ENCODE data around the gene C1QTNF12.

Gene C1QTNF12

GRCh38 chr1:1213345-1214265 lies 32.9 kb downstream of the C1QTNF12 start, which contains the start of gene TNFRSF4:
TSS of gene TNFRSF4 (minus strand) at chr1:1214153. CDS start at chr1:1214127, 26 bp downstream.
- DNase-seq (ENCODE audit: low spot score), result no peak

DNA sequence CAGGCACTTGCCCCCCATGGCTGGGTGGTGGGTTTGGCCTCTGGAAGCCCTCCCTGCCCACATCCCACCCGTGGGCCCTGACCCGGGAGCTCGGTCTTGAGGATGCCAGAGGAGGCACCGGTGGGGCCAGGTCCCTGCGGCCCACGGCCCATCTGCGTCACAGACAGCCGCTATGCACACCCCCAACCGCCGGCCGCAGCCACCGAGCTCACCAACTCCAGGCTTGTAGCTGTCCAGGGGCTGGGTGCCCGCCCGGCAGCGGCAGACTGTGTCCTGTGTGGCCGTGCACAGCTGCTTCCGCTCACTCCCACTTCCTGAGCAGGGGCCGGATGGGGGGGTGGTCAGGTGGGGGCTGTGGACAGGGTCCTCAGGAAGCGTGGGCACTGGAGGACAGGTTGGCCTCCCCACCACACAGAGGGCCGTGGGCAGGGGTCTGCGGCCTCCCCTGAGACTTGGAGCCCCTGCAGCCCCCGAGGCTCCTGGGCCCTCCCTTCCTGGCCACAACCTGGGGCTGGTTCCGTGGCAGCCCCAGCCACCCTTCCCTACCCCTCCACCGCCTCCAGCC lies 33.7 kb downstream of the C1QTNF12 start:
- no peak for DNase-seq (ENCODE audit: low spot score)

- no peak for DNase-seq (ENCODE audit: low spot score)
These were observed 34.7 kb downstream of the C1QTNF12 start for GRCh38 chr1:1211541-1212441.

GRCh38 chr1:1210726-1211540 lies 35.6 kb downstream of the C1QTNF12 start:
- DNase-seq (ENCODE audit: low spot score), result no peak

DNA sequence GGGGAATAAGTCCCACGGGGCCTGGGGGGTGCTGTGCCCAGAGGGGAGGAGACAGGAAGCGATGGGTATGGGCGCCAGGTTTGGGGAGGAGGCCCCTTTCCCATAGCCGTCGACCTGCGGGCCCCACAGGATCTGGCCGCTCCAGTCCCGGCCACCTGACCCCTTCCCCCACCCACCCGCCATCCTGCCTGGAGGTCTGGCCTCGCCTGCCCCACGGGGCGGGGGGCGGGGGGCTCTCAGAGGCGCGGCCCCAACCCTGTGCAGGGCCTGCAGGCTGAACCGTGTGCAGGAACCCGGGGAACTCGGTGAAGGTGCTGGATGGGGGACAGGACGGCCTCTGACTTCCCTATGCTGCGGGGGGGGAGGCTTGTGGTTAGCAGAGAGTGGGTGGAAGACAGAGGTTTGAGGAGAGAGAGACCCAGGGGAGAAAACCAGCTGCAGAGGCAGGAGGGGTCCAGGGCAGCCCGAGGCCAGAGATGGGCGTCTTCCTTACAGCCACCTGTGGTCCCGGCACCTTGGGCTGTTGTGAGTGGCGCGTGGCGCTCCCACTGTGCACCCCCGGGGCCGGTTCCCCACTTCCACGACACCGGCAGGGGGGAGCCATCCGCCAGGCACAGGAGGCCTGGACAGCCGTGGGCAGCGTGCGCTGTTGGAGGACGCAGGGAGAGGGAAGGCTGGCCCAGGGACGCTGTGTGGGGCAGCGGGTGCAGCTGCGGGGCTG lies 37.6 kb downstream of the C1QTNF12 start:
- DNase-seq (ENCODE audit: low spot score), result peak; percentile 56

DNA sequence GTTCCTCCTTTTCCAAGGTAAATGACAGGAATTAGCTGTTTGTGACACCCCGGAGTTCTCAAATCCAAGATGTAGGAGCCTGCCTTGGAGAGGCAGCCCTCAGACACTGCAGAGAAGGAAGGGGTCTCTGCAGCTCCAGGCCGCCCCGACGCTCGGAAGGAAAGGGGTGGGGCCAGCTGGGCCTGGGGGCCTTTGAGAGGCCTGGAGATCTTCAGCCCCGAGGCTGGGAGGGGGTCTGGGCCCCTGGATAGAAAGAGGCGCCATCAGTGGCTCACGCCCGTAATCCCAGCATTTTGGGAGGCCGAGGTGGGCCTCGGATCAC lies 39.0 kb downstream of the C1QTNF12 start:
- no peak for DNase-seq (ENCODE audit: low spot score)

GRCh38 chr1:1206966-1207531 lies 39.5 kb downstream of the C1QTNF12 start:
- DNase-seq (ENCODE audit: low spot score), result no peak

DNA sequence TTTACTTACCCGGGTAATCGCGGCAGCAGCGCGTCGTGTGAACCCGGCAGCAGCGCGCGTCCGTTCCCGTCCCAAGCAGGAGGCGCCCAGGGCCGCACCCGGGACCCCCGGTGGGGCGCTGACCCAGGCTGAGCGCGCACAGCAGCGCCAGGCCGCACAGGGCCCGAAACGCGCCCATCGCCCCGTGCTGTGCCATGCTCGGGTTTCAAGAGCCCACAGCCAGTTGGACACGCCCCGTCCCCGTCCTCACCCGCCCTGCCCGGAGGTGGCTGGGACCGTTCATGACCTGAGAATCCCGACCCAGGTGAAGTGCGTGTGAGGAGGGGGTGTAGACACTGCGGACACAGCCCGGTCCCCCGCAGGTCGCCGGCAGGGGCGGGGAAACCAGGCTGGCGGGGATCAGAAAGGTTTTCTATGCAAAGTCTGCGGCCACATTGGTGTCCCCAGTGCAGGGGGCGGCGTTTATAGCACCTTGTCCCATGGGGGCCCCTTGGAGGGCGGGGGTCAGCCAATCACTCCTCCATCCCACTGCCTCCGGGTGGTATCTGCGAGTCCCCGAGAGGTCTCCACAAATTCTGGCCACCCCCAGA lies 40.1 kb downstream of the C1QTNF12 start, which contains the start of gene TNFRSF18:
TSS of gene TNFRSF18 (minus strand) at position 217 of the 590 bp plus-strand sequence. CDS start at position 196, 21 bp downstream.
- no peak for DNase-seq (ENCODE audit: low spot score)

DNA sequence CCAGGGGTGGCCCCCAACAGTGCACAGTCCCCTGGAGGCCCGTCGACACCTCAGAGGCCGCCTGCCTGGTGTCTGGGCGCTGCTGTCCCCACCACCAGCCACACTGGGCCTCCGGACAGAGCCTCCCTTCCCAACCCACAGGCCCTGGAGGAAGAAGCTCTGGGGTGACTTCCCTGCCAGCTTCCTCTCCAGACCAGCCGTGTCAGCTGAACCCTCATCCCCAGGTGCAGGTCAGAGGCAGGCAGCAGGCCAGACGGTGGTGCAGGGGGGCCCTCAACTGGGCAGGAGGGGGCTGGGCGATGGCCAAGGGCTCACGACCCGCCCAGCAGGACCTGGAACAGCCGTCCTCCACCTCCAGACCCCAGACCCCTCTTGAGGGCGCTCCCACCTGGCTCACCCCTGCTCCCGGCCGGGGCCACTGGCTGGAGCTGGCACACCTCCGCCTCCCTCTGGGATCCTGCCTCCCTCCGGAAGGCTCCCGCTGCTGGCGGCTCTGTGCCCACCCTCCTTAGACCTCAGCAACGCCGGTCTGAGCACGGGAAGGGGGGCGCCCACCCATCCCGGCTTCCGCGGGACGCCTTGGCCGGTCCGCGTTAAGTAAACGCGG lies 40.6 kb downstream of the C1QTNF12 start:
- DNase-seq (ENCODE audit: low spot score), result no peak

DNA sequence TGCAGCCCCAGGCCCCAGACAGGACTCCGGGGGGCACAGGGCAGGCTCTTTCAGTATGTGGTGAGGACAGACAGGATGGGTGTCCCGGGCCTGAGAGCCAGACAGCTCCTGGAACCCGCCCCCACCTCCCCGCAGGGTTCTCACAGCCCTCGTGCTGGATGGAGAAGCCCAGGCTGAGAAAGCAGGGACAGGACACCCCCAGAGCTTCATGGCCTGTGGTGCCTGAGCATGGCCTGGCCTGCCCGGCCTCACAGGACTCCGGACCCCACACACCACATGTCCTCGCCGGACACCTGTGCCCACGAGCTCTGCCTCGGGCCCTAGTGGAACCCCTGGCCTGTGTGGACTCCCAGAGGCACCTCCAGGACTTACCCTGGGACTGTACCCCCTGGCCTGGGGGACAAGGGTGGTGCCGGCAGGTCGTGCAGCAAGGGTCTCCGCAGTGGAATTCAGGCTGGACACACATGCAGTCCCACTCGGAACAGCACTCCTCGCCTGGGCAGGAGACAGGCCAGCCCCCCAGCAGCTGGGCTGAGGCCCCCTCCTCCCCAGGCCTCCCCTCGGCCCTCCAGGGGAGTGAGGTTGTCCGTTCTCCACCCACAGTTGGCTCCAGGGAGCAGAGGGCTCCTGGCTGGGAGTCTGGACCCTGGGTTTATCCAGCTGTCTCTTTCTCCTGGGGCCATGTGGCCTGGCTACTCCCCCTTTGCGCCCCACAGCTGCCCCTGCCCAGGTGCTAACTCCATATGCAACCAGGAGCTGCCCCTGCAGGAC lies 41.3 kb downstream of the C1QTNF12 start:
- no peak for DNase-seq (ENCODE audit: low spot score)

DNA sequence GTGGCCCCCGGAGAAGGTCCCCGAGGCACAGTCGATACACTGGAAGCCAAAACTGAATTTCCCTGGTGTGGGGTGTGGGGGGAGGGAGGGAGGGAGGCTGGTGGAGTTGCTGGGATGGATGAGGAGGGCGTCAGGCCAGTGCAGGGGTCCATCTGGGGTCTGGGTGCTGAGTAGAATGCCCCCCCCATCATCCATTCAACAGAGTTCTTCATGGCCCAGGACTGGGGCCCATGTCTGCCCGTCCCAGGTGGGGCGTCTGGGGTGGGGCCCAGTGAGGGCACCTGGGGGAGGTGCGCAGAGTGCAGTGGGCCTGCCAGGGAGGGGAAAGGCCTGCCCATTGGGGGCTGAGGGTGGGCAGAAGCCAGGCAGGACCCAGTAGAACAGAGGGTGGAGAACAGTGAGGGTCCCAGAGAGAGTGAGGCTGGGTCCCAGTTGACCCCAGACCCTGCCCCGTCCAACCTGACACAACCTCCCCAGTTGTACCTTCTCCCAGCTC lies 42.0 kb downstream of the C1QTNF12 start:
- no peak for DNase-seq (ENCODE audit: low spot score)

- DNase-seq (ENCODE audit: low spot score), result no peak
These were observed 42.7 kb downstream of the C1QTNF12 start for GRCh38 chr1:1203561-1204424.

DNA sequence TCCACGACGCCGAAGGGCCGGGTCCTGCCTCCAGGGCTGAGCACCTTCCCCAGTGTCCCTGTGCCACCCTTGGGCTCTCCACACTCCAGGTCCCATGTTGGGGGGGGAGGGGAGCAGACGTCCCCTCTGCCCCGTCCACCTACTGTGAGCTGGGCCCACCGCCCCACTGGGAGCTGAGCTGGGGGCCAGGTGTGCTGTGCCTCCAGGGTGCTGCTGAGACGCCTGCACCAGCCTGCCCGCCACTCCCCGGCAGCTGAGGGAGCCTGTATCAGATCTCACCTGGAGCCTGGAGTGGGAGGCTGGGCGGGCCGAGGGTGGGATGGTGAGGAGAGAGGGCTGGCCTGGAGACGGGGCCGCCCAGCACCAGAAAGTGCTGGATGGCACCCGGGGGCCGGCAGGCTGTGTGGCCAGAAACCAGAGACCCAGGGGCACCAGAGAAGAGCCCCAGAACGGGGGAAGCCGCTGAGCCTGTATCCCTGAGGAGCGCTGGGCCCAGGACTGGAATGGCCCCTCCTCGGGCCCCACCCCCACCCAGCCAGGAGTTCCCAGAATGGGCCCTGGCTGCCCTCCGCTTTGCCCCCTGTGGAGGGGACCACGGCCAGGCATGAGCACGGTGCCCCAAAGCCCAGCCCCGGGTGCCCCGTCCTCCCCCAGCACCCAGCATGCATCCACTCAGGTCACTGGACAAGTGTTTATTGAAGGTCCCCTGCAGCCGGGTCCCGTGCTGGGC lies 43.5 kb downstream of the C1QTNF12 start:
- no peak for DNase-seq (ENCODE audit: low spot score)

GRCh38 chr1:1200876-1201810 lies 45.4 kb downstream of the C1QTNF12 start:
- no peak for DNase-seq (ENCODE audit: low spot score)

GRCh38 chr1:1199961-1200875 lies 46.3 kb downstream of the C1QTNF12 start:
- DNase-seq (ENCODE audit: low spot score), result no peak
